Measurements from ENCODE around the gene KCNH1. TPM values are rescaled to one million over a fixed set of nuclear protein-coding genes. Genes with fewer than 3 reads are reported as not detected.

Gene KCNH1
- total and polyA plus RNA-seq, 9 of the 15 experiments (the other 6 are each of a cell fraction or from before 2014, with no cell fraction given): not detected

DNA sequence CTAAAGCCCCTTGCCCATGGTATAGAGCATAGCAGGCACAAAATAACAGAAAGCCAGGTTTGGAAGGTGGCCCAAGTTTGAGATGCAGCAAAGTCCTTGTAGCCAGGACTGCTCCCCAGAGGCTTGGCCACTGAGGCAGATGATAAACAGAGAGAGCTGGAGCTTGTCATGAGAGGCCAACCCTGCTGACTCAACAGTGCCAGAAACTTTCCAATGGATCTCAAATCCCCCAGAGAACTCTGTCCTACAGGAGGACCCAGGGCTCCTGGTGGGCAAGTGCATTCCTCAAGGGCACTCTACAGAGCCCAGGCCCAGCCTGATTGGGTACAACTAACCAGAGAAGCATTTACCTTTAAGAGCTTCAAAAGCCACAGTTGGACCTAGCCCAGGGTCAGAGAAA, 280.7 kb downstream of the KCNH1 start:
- no peak overlapping the region for H3K27ac ChIP-seq (ENCODE audit: extremely low read depth, low read depth, low read length)

More for the DNA sequence above, 280.7 kb downstream of the KCNH1 start:
- no peak overlapping the region for H3K4me2 ChIP-seq (ENCODE audit: insufficient read depth, low read length)
- intact Hi-C loops (cut with micrococcal nuclease): no loop called here
- FAIRE-seq (no peak), ATAC-seq (no peak), DNase-seq (ENCODE audit: extremely low read depth in 1 of 4, low spot score in 3 of 4) (no peak)
- H3K27me3 ChIP-seq (ENCODE audit: control insufficient read depth in 2 of 2, insufficient read depth in 2 of 2, low read length in 2 of 2): no peaks in the 10 kb centered on the region
- H3K4me3 ChIP-seq: no peak overlapping the region
- no peaks in the 10 kb centered on the region for H3K9me1 ChIP-seq (ENCODE audit: control insufficient read depth, insufficient read depth, low read length)
- TF ChIP-seq ZNF124 (CRISPR knock-in tag; IDR thresholded peaks at IDR 0.05) (no peak), ZNF77 (CRISPR knock-in tag; IDR thresholded peaks at IDR 0.05) (no peak), COPS2 (conservative IDR thresholded peaks at IDR 0.05) (no peak), SPI1 (IDR thresholded peaks at IDR 0.05; ENCODE audit: borderline replicate concordance, low read depth, low read length) (no peak), ZC3H4 (CRISPR knock-in tag; IDR thresholded peaks at IDR 0.05; ENCODE audit: borderline replicate concordance) (no peak), TFAM (CRISPR knock-in tag; conservative IDR thresholded peaks at IDR 0.05) (no peak), DDX20 (tag; IDR thresholded peaks at IDR 0.05; ENCODE audit: low read depth) (no peak), ILF3 (IDR thresholded peaks at IDR 0.05; ENCODE audit: borderline replicate concordance) (no peak), ATF1 (CRISPR knock-in tag; IDR thresholded peaks at IDR 0.05) (no peak), ATF1 (tag; IDR thresholded peaks at IDR 0.05) (no peak), ZNF561 (CRISPR knock-in tag; conservative IDR thresholded peaks at IDR 0.05) (no peak), ZNF778 (CRISPR knock-in tag; IDR thresholded peaks at IDR 0.05) (no peak), NR3C1 (CRISPR knock-in tag; IDR thresholded peaks at IDR 0.05) (no peak), JUNB (CRISPR knock-in tag; conservative IDR thresholded peaks at IDR 0.05) (no peak), TAF1 (IDR thresholded peaks at IDR 0.05; ENCODE audit: control insufficient read depth, extremely low read depth, insufficient read depth, low read length, severe bottlenecking) (no peak), ZNF668 (CRISPR knock-in tag; IDR thresholded peaks at IDR 0.05) (no peak)
- TF ChIP-seq, protein P1, sequence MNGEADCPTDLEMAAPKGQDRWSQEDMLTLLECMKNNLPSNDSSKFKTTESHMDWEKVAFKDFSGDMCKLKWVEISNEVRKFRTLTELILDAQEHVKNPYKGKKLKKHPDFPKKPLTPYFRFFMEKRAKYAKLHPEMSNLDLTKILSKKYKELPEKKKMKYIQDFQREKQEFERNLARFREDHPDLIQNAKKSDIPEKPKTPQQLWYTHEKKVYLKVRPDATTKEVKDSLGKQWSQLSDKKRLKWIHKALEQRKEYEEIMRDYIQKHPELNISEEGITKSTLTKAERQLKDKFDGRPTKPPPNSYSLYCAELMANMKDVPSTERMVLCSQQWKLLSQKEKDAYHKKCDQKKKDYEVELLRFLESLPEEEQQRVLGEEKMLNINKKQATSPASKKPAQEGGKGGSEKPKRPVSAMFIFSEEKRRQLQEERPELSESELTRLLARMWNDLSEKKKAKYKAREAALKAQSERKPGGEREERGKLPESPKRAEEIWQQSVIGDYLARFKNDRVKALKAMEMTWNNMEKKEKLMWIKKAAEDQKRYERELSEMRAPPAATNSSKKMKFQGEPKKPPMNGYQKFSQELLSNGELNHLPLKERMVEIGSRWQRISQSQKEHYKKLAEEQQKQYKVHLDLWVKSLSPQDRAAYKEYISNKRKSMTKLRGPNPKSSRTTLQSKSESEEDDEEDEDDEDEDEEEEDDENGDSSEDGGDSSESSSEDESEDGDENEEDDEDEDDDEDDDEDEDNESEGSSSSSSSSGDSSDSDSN (IDR thresholded peaks at IDR 0.05; ENCODE audit: borderline replicate concordance in 1 of 2, low read depth in 2 of 2, low read length in 2 of 2): no peak
- TF ChIP-seq, protein P2, sequence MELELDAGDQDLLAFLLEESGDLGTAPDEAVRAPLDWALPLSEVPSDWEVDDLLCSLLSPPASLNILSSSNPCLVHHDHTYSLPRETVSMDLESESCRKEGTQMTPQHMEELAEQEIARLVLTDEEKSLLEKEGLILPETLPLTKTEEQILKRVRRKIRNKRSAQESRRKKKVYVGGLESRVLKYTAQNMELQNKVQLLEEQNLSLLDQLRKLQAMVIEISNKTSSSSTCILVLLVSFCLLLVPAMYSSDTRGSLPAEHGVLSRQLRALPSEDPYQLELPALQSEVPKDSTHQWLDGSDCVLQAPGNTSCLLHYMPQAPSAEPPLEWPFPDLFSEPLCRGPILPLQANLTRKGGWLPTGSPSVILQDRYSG (tag; conservative IDR thresholded peaks at IDR 0.05; ENCODE audit: low read depth): no peak
- TF ChIP-seq, protein P3, sequence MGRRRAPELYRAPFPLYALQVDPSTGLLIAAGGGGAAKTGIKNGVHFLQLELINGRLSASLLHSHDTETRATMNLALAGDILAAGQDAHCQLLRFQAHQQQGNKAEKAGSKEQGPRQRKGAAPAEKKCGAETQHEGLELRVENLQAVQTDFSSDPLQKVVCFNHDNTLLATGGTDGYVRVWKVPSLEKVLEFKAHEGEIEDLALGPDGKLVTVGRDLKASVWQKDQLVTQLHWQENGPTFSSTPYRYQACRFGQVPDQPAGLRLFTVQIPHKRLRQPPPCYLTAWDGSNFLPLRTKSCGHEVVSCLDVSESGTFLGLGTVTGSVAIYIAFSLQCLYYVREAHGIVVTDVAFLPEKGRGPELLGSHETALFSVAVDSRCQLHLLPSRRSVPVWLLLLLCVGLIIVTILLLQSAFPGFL (CRISPR knock-in tag; IDR thresholded peaks at IDR 0.05): no peak
- TF ChIP-seq, protein P4, sequence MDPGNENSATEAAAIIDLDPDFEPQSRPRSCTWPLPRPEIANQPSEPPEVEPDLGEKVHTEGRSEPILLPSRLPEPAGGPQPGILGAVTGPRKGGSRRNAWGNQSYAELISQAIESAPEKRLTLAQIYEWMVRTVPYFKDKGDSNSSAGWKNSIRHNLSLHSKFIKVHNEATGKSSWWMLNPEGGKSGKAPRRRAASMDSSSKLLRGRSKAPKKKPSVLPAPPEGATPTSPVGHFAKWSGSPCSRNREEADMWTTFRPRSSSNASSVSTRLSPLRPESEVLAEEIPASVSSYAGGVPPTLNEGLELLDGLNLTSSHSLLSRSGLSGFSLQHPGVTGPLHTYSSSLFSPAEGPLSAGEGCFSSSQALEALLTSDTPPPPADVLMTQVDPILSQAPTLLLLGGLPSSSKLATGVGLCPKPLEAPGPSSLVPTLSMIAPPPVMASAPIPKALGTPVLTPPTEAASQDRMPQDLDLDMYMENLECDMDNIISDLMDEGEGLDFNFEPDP (CRISPR knock-in tag; IDR thresholded peaks at IDR 0.05): no peak
- POLR2A ChIA-PET: interaction anchor here (0.6 kb wide), 1 partner anchor 172 kb away, joined by 4 read pairs; no protein-coding TSS in a partner anchor
- H3K9me3 ChIP-seq (replicated peaks; ENCODE audit: control insufficient read depth, insufficient read depth, low read depth, low read length): no peaks in the 10 kb centered on the region
- CTCF ChIA-PET (ENCODE audit: low intra/inter-chr PET ratio): no interaction called here
- in situ Hi-C loops (cut with MboI): no loop called here
- no peaks in the 10 kb centered on the region for H3K4me1 ChIP-seq (replicated peaks in 1 of 2; ENCODE audit: control insufficient read depth in 2 of 2, insufficient read depth in 2 of 2, low read length in 2 of 2)
- BruUV-seq (replicated peaks): no TSS peak
- no peaks in the 10 kb centered on the region for H3K79me2 ChIP-seq (ENCODE audit: control insufficient read depth, insufficient read depth, low read length)
- H3K36me3 ChIP-seq (ENCODE audit: control insufficient read depth, insufficient read depth, low read length): no peaks in the 10 kb centered on the region
- H3K9ac ChIP-seq (ENCODE audit: insufficient read depth in 1 of 2, low read depth in 2 of 2, low read length in 2 of 2): no peak overlapping the region
- no peak overlapping the region for H2AFZ ChIP-seq (ENCODE audit: low read depth, low read length)
- H4K20me1 ChIP-seq (replicated peaks; ENCODE audit: control insufficient read depth, insufficient read depth, low read length): no peaks in the 10 kb centered on the region
